Astrocyte (in vitro differentiated cells and primary cell): ENCODE data around the gene MBD2. TPM values are rescaled to one million over a fixed set of nuclear protein-coding genes. Genes with fewer than 3 reads are reported as not detected.

ENCODE experiments used
- DNase-seq: peaks from one replicate; pipeline ENCODE4 v3.0.0-alpha.2; 2010; ENCODE audit warnings: low read depth
- FAIRE-seq: peaks from 2 replicates; lab custom pipeline; 2011; peaks lifted over from hg19 to GRCh38; lab: Jason Lieb, UNC
- H2AFZ ChIP-seq: 2 replicates; pipeline ENCODE4 v1.6.0; 2012; ENCODE audit warnings: low read depth, low read length, inconsistent platforms
- H3K27ac ChIP-seq: 2 replicates; pipeline ENCODE4 v1.5.1; 2011; ENCODE audit warnings: low read depth, low read length, inconsistent platforms
- H3K27me3 ChIP-seq: 2 replicates; pipeline ENCODE4 v1.6.0; 2011; ENCODE audit warnings: low read length, inconsistent platforms; ENCODE audit not compliant: insufficient read depth
- H3K36me3 ChIP-seq: 2 replicates; pipeline ENCODE4 v1.5.1; 2011; ENCODE audit warnings: low read length, inconsistent platforms; ENCODE audit not compliant: insufficient read depth
- H3K4me1 ChIP-seq: 2 replicates; pipeline ENCODE4 v1.5.1; 2011; ENCODE audit warnings: low read length, inconsistent platforms; ENCODE audit not compliant: insufficient read depth
- H3K4me2 ChIP-seq: 2 replicates; pipeline ENCODE4 v1.6.0; 2012; ENCODE audit warnings: low read length, inconsistent platforms
- H3K4me3 ChIP-seq: 2 replicates; pipeline ENCODE4 v1.5.1; 2011; ENCODE audit warnings: low read depth, mild to moderate bottlenecking, low read length, inconsistent platforms; ENCODE audit not compliant: insufficient read depth
- H3K79me2 ChIP-seq: 2 replicates; pipeline ENCODE4 v1.6.0; 2012; ENCODE audit warnings: mild to moderate bottlenecking, low read length, inconsistent platforms; ENCODE audit not compliant: insufficient read depth
- H3K9ac ChIP-seq: 2 replicates; pipeline ENCODE4 v1.6.0; 2012; ENCODE audit warnings: mild to moderate bottlenecking, low read length, inconsistent platforms
- H3K9me3 ChIP-seq: 2 replicates; pipeline ENCODE4 v1.5.1; 2012; ENCODE audit warnings: low read depth, mild to moderate bottlenecking, low read length, inconsistent platforms; ENCODE audit not compliant: insufficient read depth
- H4K20me1 ChIP-seq: 2 replicates; pipeline ENCODE4 v1.6.0; 2012; ENCODE audit warnings: low read length, inconsistent platforms; ENCODE audit not compliant: insufficient read depth
- H3K27ac Mint-ChIP-seq: one replicate; pipeline ENCODE4 v1.8.0; 2021; ENCODE audit warnings: mild to moderate bottlenecking, mixed read lengths; ENCODE audit not compliant: unreplicated experiment
- H3K27me3 Mint-ChIP-seq: one replicate; pipeline ENCODE4 v1.8.0; 2021; ENCODE audit warnings: low read depth, mixed read lengths; ENCODE audit not compliant: unreplicated experiment
- H3K36me3 Mint-ChIP-seq: one replicate; pipeline ENCODE4 v1.8.0; 2021; ENCODE audit warnings: low read depth, mixed read lengths; ENCODE audit not compliant: unreplicated experiment
- H3K4me1 Mint-ChIP-seq: one replicate; pipeline ENCODE4 v1.8.0; 2021; ENCODE audit warnings: low read depth, mixed read lengths; ENCODE audit not compliant: unreplicated experiment
- H3K4me3 Mint-ChIP-seq: one replicate; pipeline ENCODE4 v1.8.0; 2021; ENCODE audit warnings: mild to moderate bottlenecking, moderate library complexity, mixed read lengths; ENCODE audit not compliant: unreplicated experiment
- H3K9me3 Mint-ChIP-seq: one replicate; pipeline ENCODE4 v1.8.0; 2021; ENCODE audit warnings: mild to moderate bottlenecking, mixed read lengths; ENCODE audit not compliant: unreplicated experiment
- EZH2 ChIP-seq: IDR thresholded peaks from 2 replicates; pipeline ENCODE4 v1.6.1; 2012; ENCODE audit warnings: mild to moderate bottlenecking, low read length, inconsistent platforms; ENCODE audit not compliant: insufficient read depth
- total RNA-seq: library from RNA; stranded (reverse); gene quantifications from 2 replicates; pipeline ENCODE4 v1.2.1, GENCODE V29; 2021
- TF ChIP-seq, protein P1 (sequence below): IDR thresholded peaks from 2 replicates; pipeline ENCODE4 v1.5.1; 2011; ENCODE audit warnings: low read depth, mild to moderate bottlenecking, inconsistent platforms, low read length, moderate library complexity; ENCODE audit not compliant: insufficient read depth

MBD2 gene
- total RNA-seq, 1 donor from 2014 or later: 53.1 TPM

DNA sequence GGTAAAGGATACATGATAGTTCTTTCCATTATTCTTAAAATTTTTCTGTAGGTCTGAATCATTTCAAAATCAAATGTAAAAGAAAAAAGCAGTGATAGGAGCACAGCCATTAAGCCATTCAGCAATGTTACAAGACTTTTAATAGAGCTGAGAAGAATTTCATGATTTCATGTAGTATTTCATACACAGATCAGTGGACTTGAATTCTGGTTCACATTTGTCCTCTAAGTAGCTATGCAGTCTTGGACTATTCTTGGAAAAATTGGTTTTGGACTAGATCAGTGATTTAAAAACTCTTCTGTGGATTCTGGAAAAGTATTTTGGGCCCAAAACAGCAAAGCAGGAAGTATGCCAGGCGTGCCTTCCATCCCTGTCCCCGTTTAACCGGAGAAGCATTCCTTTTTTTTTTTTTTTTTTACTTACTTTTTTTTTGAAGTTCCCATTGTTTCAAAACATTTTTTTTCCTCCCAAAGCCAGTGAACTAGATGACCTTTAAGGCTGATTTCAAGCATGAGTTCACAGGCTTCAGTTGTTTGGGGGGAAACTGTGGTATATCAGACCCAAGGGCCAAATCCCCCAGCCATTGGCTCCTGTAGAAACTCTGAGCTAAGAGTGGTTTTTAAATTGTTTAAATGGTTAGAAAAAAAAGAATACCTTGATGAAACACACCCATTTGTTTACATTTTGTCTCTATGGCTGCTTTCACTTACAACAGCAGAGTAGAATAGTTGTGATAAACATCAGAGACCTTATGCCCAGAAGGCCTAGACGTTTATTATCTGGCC, 27.3 kb upstream of the MBD2 start:
- H3K4me1 Mint-ChIP-seq: peaks cover 21% of the 10 kb centered on the region

DNA sequence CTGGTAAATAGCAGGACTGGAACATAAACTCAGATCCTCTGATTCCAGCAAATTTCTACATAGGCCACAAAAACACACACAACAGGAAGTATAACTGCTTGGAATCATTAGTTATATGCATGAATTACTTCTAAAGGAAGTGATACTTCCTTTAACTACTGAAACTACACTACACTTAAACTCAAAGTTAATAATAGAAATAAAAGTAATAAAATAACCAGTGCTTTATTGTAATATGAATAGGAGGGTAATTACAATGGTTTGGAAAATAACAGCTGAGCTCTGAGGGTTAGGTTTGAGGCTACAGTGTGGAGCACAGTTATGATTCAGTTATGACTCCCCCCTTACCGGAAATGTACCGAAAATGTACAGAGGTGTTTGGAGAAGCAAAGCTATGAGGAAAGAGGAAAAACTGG, 26.4 kb upstream of the MBD2 start:
- Mint-ChIP-seq H3K9me3 (no peaks in the 10 kb centered on the region), H3K36me3 (no peaks in the 10 kb centered on the region), H3K27me3 (no peaks in the 10 kb centered on the region), H3K4me3 (no peak overlapping the region), H3K4me1 (peaks cover 21% of the 10 kb centered on the region), H3K27ac (no peak overlapping the region)
- no peaks in the 10 kb centered on the region for H3K36me3 ChIP-seq
- H3K9ac ChIP-seq: no peak overlapping the region
- H2AFZ ChIP-seq: no peak overlapping the region
- TF ChIP-seq EZH2: no peak
- TF ChIP-seq, protein P1, sequence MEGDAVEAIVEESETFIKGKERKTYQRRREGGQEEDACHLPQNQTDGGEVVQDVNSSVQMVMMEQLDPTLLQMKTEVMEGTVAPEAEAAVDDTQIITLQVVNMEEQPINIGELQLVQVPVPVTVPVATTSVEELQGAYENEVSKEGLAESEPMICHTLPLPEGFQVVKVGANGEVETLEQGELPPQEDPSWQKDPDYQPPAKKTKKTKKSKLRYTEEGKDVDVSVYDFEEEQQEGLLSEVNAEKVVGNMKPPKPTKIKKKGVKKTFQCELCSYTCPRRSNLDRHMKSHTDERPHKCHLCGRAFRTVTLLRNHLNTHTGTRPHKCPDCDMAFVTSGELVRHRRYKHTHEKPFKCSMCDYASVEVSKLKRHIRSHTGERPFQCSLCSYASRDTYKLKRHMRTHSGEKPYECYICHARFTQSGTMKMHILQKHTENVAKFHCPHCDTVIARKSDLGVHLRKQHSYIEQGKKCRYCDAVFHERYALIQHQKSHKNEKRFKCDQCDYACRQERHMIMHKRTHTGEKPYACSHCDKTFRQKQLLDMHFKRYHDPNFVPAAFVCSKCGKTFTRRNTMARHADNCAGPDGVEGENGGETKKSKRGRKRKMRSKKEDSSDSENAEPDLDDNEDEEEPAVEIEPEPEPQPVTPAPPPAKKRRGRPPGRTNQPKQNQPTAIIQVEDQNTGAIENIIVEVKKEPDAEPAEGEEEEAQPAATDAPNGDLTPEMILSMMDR: no peak
- H3K9me3 ChIP-seq: no peaks in the 10 kb centered on the region
- H3K27ac ChIP-seq: no peak overlapping the region
- H3K4me3 ChIP-seq: no peak overlapping the region
- no peak for DNase-seq
- H3K4me1 ChIP-seq: peaks cover 7% of the 10 kb centered on the region
- no peaks in the 10 kb centered on the region for H3K79me2 ChIP-seq
- no peaks in the 10 kb centered on the region for H4K20me1 ChIP-seq
- no peaks in the 10 kb centered on the region for H3K27me3 ChIP-seq
- H3K4me2 ChIP-seq: no peak overlapping the region
- no peak for FAIRE-seq

More for the DNA sequence above, 27.3 kb upstream of the MBD2 start:
- Histone ChIP-seq H3K9ac (no peak overlapping the region), H3K4me3 (no peak overlapping the region), H3K79me2 (no peaks in the 10 kb centered on the region), H3K27me3 (no peaks in the 10 kb centered on the region), H3K27ac (no peak overlapping the region), H2AFZ (no peak overlapping the region), H4K20me1 (no peaks in the 10 kb centered on the region), H3K4me2 (no peak overlapping the region), H3K9me3 (no peaks in the 10 kb centered on the region), H3K36me3 (no peaks in the 10 kb centered on the region), H3K4me1 (peaks cover 7% of the 10 kb centered on the region)
- TF ChIP-seq, protein P1: no peak
- no peak for TF ChIP-seq EZH2
- no peak for FAIRE-seq
- Mint-ChIP-seq H3K27me3 (no peaks in the 10 kb centered on the region), H3K27ac (peak overlapping the region; percentile 58), H3K9me3 (no peaks in the 10 kb centered on the region), H3K36me3 (no peaks in the 10 kb centered on the region), H3K4me3 (no peak overlapping the region)
- DNase-seq: no peak
